WTC11 (cell line): ENCODE data around the gene SHISA9.

Source experiments
- NR2C2 ChIP-seq: sonication (generic); formaldehyde crosslinking; IDR thresholded peaks from 2 replicates; pipeline ENCODE4 v1.8.0; 2022; ENCODE audit warnings: mild to moderate bottlenecking, missing genetic modification reagents
- TEAD1 ChIP-seq: sonication (generic); formaldehyde crosslinking; IDR thresholded peaks from 2 replicates; pipeline ENCODE4 v1.8.0; 2022; ENCODE audit warnings: mild to moderate bottlenecking, missing genetic modification reagents
- ZMAT4 ChIP-seq: fragments of 250-450 bp; sonication (Bioruptor Pico); IDR thresholded peaks from 2 replicates; pipeline ENCODE4 v1.9.0; 2021; ENCODE audit warnings: mild to moderate bottlenecking

GRCh38 chr16:13083681-13084080, 182.3 kb downstream of the SHISA9 start:
- TF ChIP-seq TEAD1 (no peak), NR2C2 (no peak), ZMAT4 (CRISPR knock-in tag) (no peak)
